Parathyroid adenoma (tissue), 2 donors: ENCODE measurements around the gene RPL12.

Source experiments
- H2AFZ ChIP-seq: fragments of 300-600 bp; sonication (generic); one replicate; pipeline ENCODE4 v1.7.0; 2017; ENCODE audit warnings: antibody characterized with exemption, mild to moderate bottlenecking
- H3K27ac ChIP-seq: fragments of 300-600 bp; sonication (generic); one replicate; pipeline ENCODE4 v1.7.0; 2017
- H3K27me3 ChIP-seq: fragments of 300-600 bp; sonication (generic); one replicate; pipeline ENCODE4 v1.7.0; 2017; ENCODE audit warnings: low read length; ENCODE audit not compliant: control insufficient read depth, insufficient read depth
- H3K36me3 ChIP-seq: fragments of 300-600 bp; sonication (generic); one replicate; pipeline ENCODE4 v1.7.0; 2017; ENCODE audit warnings: low read length; ENCODE audit not compliant: control insufficient read depth, insufficient read depth
- H3K4me1 ChIP-seq: fragments of 300-600 bp; sonication (generic); one replicate; pipeline ENCODE4 v1.7.0; 2017; ENCODE audit warnings: control low read depth
- H3K4me2 ChIP-seq: fragments of 300-600 bp; sonication (generic); one replicate; pipeline ENCODE4 v1.7.0; 2017; ENCODE audit warnings: low read length
- H3K4me3 ChIP-seq: fragments of 300-600 bp; sonication (generic); one replicate; pipeline ENCODE4 v1.7.0; 2017; ENCODE audit warnings: low read depth, low read length
- H3K79me2 ChIP-seq: fragments of 300-600 bp; sonication (generic); one replicate; pipeline ENCODE4 v1.7.0; 2017; ENCODE audit warnings: control low read depth
- H3K9ac ChIP-seq: fragments of 300-600 bp; sonication (generic); one replicate; pipeline ENCODE4 v1.7.0; 2017; ENCODE audit warnings: mild to moderate bottlenecking
- H3K9me3 ChIP-seq: fragments of 300-600 bp; sonication (generic); one replicate; pipeline ENCODE4 v1.7.0; 2017; ENCODE audit warnings: low read length; ENCODE audit not compliant: control insufficient read depth
- CTCF ChIP-seq: fragments of 300-600 bp; sonication (generic); IDR thresholded peaks from one replicate; pipeline ENCODE4 v1.7.0; 2017; ENCODE audit warnings: antibody characterized with exemption, mild to moderate bottlenecking
- donor health status: primary hyperparathyroidism.

RPL12 gene

GRCh38 chr9:127415141-127415540, 36.1 kb downstream of the RPL12 start:
- no peak overlapping the region for H2AFZ ChIP-seq
- H3K27ac ChIP-seq = no peak overlapping the region
- H3K27me3 ChIP-seq = no peaks in the 10 kb centered on the region
- H3K79me2 ChIP-seq = no peaks in the 10 kb centered on the region
- no peak overlapping the region for H3K4me2 ChIP-seq
- H3K9ac ChIP-seq = no peak overlapping the region
- TF ChIP-seq CTCF = no peak
- H3K4me3 ChIP-seq = no peak overlapping the region
- H3K4me1 ChIP-seq = no peaks in the 10 kb centered on the region
- no peaks in the 10 kb centered on the region for H3K9me3 ChIP-seq
- H3K36me3 ChIP-seq = no peaks in the 10 kb centered on the region

DNA sequence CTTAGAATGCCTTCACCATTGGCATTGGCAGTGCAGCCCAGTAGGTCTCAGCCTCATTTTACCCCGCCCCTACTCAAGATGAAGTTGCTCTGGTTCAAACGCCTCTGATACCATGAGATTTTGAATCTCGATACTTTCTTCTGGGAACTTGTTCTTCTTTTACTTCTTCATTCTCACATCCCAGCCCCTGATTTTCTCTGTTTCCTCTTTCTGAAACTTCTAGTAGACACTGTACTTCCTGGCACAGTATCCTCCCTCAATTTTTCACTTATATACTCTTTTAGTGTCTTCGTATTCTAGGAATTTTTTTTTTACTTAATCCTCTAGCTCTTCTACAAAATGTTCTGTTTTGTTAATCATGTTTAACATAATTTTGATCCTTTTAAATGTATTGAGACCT, 40.1 kb downstream of the RPL12 start:
- H3K79me2 ChIP-seq = no peaks in the 10 kb centered on the region
- no peak overlapping the region for H3K27ac ChIP-seq
- no peaks in the 10 kb centered on the region for H3K4me1 ChIP-seq
- H3K27me3 ChIP-seq = no peaks in the 10 kb centered on the region
- H3K4me2 ChIP-seq = no peak overlapping the region
- no peak overlapping the region for H3K4me3 ChIP-seq
- H3K9me3 ChIP-seq = no peaks in the 10 kb centered on the region
- H3K36me3 ChIP-seq = no peaks in the 10 kb centered on the region
- no peak overlapping the region for H2AFZ ChIP-seq
- TF ChIP-seq CTCF = no peak
- H3K9ac ChIP-seq = no peak overlapping the region

GRCh38 chr9:127407492-127407843, 43.7 kb downstream of the RPL12 start:
- Histone ChIP-seq H3K4me3 (no peak overlapping the region), H2AFZ (no peak overlapping the region), H3K9me3 (no peaks in the 10 kb centered on the region), H3K27ac (no peak overlapping the region), H3K36me3 (no peaks in the 10 kb centered on the region), H3K9ac (no peak overlapping the region), H3K4me2 (no peak overlapping the region), H3K4me1 (no peaks in the 10 kb centered on the region), H3K79me2 (no peaks in the 10 kb centered on the region), H3K27me3 (no peaks in the 10 kb centered on the region)
- no peak for TF ChIP-seq CTCF

GRCh38 chr9:127406799-127407491, 44.3 kb downstream of the RPL12 start:
- no peaks in the 10 kb centered on the region for H3K9me3 ChIP-seq
- H3K4me2 ChIP-seq = no peak overlapping the region
- H3K27me3 ChIP-seq = no peaks in the 10 kb centered on the region
- no peak overlapping the region for H2AFZ ChIP-seq
- no peak for TF ChIP-seq CTCF
- no peaks in the 10 kb centered on the region for H3K4me1 ChIP-seq
- H3K79me2 ChIP-seq = no peaks in the 10 kb centered on the region
- H3K9ac ChIP-seq = no peak overlapping the region
- no peaks in the 10 kb centered on the region for H3K36me3 ChIP-seq
- H3K27ac ChIP-seq = no peak overlapping the region
- H3K4me3 ChIP-seq = no peak overlapping the region
